ENCODE results near the gene KLHL18. TPM values are rescaled to one million over a fixed set of nuclear protein-coding genes. Genes with fewer than 3 reads are reported as not detected.

The KLHL18 gene
- total RNA-seq, 1 donor from 2014 or later = 29.3 TPM

DNA sequence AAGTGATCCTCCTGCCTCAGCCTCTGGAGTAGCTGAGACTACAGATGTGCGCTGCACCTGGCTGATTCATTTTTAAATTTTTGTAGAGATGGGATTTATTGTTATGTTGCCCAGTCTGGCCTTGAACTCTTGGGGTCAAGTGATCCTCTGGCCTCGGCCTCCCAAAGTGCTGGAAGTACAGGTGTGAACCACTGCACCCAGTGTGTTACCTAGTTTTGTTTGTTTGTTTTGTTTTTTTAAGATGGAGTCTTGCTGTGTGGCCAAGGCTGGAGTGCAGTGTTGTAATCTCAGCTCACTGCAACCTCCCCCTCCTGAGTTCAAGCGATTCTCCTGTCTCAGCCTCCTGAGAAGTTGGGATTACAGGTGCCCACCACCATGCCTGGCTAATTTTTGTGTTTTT is 110.2 kb downstream of the KLHL18 start:
- intact Hi-C loops (cut with micrococcal nuclease) = no loop called here

DNA sequence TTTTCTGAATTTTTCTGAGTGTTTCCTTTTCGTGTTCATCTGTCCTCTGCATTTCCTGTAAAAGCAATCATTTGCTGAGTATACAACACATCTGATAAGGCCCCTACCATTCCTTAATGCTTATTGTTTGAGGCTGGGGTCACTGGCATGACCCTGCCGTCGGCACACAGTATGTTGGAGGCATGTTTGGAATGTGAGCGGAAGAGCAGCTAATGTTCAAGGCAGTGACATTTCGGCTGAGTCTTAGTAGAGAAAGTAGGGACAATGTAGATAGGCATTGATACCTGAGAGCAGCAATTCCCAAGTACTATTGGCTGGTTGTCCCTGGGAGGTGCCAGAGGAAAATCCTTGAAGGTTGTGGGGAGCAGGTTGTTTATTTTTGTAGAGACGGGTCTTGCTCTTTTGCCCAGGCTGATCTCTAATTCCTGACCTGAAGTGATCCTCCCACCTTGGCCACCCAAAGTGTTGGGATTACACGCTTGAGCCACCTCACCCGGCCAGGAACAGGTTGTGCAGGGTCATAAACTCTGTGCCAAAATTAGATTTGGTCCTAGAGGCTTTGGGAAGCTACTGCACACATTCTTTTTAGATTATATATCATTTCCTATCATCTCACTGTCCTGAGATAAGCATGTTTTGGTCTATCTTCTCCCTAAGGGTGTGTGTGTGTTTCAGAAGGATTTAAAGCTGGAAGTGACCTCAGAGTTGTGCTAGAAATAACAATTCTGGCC is 111.6 kb downstream of the KLHL18 start:
- intact Hi-C loops (cut with micrococcal nuclease) = no loop called here

DNA sequence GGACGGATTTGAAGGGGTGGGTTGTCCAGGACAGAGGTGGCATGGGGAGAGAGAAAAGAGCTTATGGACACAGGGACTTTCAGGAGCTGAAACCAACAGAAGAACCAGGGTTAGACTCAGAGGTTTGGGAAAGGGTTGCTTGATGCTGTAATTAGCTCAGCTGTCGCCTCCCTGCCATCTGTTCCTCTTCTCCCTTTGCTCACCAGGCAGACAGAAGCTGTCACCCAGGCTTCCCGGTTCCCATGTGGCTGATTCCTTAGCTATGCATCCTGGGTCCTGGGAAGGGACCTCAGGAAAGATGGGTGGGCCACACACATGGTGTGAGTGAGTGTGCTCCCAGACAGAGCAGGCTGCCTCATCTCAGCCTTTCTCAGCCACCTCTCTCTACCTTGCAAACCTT is 112.1 kb downstream of the KLHL18 start:
- intact Hi-C loops (cut with micrococcal nuclease) = no loop called here

Other genes starting within 250 kb of the KLHL18 start
- gene SETD2, start 118.8 kb upstream of the KLHL18 start, total RNA-seq = 46.2 and 46.5 TPM in 2 replicates
- 2.3 and 2.8 TPM in 2 replicates for gene KIF9, start 145 bp upstream of the KLHL18 start, total RNA-seq
- gene PTPN23, start 98.1 kb downstream of the KLHL18 start, total RNA-seq = 32.7 and 35.2 TPM in 2 replicates
- 76.6 and 77.1 TPM in 2 replicates for gene SCAP, start 193.0 kb downstream of the KLHL18 start, total RNA-seq
- gene ELP6, start 230.8 kb downstream of the KLHL18 start, total RNA-seq = 48.6 and 51.2 TPM in 2 replicates

Data from T-helper 2 cell treated with Interferon-gamma antibody and Interleukin-4, amounts not matched to agents 100 ng/mL and 5 ng/mL, for 36 hours (primary cell).